ENCODE results near the gene CDK11B. TPM values are rescaled to one million over a fixed set of nuclear protein-coding genes. Genes with fewer than 3 reads are reported as not detected.
"Not testable (repeated sequence)": the region's sequence is repeated elsewhere in the genome, so short reads cannot be mapped to it uniquely, and the experiment has no call there.

Gene CDK11B
- total RNA-seq: 27.9 TPM

- intact Hi-C loops (cut with DNase I): not testable (repeated sequence)
- peak; percentile 95 for DNase-seq (ENCODE audit: low spot score)
- peak; percentile 96 for ATAC-seq
Measured at GRCh38 chr1:1658583-1659549, at the start of gene CDK11B. Gene CDK11B (minus strand): TSS chr1:1659004. CDS start chr1:1657485, 1,519 bp downstream.

- intact Hi-C loops (cut with DNase I); ATAC-seq: not testable (repeated sequence)
- peak; percentile 14 for DNase-seq (ENCODE audit: low spot score)
Measured at GRCh38 chr1:1707897-1708296, 49.1 kb upstream of the CDK11B start.

GRCh38 chr1:1707241-1707640 is 48.4 kb upstream of the CDK11B start:
- intact Hi-C loops (cut with DNase I); ATAC-seq: not testable (repeated sequence)
- DNase-seq (ENCODE audit: low spot score): peak; percentile 32

GRCh38 chr1:1705623-1706022 is 46.8 kb upstream of the CDK11B start:
- DNase-seq (ENCODE audit: low spot score); ATAC-seq; intact Hi-C loops (cut with DNase I): not testable (repeated sequence)

GRCh38 chr1:1704284-1704957 is 45.6 kb upstream of the CDK11B start:
- peak; percentile 51 for DNase-seq (ENCODE audit: low spot score)
- intact Hi-C loops (cut with DNase I); ATAC-seq: not testable (repeated sequence)

- ATAC-seq: no peak
- DNase-seq (ENCODE audit: low spot score): peak; percentile 54
- intact Hi-C loops (cut with DNase I): no loop called here
Measured at GRCh38 chr1:1703796-1704195, 45.0 kb upstream of the CDK11B start.

GRCh38 chr1:1702506-1702905 is 43.7 kb upstream of the CDK11B start:
- ATAC-seq: not testable (repeated sequence)

GRCh38 chr1:1700557-1700956 is 41.8 kb upstream of the CDK11B start:
- intact Hi-C loops (cut with DNase I); DNase-seq (ENCODE audit: low spot score): not testable (repeated sequence)
- ATAC-seq: peak; percentile 22

More at GRCh38 chr1:1702506-1702905, 43.7 kb upstream of the CDK11B start:
- intact Hi-C loops (cut with DNase I); DNase-seq (ENCODE audit: low spot score): not testable (repeated sequence)

GRCh38 chr1:1700067-1700466 is 41.3 kb upstream of the CDK11B start:
- DNase-seq (ENCODE audit: low spot score); intact Hi-C loops (cut with DNase I); ATAC-seq: not testable (repeated sequence)

- intact Hi-C loops (cut with DNase I); ATAC-seq: not testable (repeated sequence)
- DNase-seq (ENCODE audit: low spot score): peak; percentile 14
Measured at GRCh38 chr1:1699061-1699460, 40.3 kb upstream of the CDK11B start.

- DNase-seq (ENCODE audit: low spot score): peak; percentile 32
- intact Hi-C loops (cut with DNase I); ATAC-seq: not testable (repeated sequence)
Measured at GRCh38 chr1:1697358-1698183, 38.8 kb upstream of the CDK11B start.

GRCh38 chr1:1696431-1697357 is 37.9 kb upstream of the CDK11B start:
- peak; percentile 32 for DNase-seq (ENCODE audit: low spot score)
- intact Hi-C loops (cut with DNase I): not testable (repeated sequence)

GRCh38 chr1:1692714-1693647 is 34.2 kb upstream of the CDK11B start, which contains the start of gene SLC35E2B:
Gene SLC35E2B (minus strand): TSS chr1:1692795. CDS start chr1:1676699, 16,096 bp downstream.
- intact Hi-C loops (cut with DNase I): not testable (repeated sequence)
- ATAC-seq: peak; percentile 95
- peak; percentile 96 for DNase-seq (ENCODE audit: low spot score)

More at GRCh38 chr1:1696431-1697357, 37.9 kb upstream of the CDK11B start:
- not testable (repeated sequence) for ATAC-seq

GRCh38 chr1:1692324-1692713 is 33.5 kb upstream of the CDK11B start:
- ATAC-seq: peak; percentile 80
- intact Hi-C loops (cut with DNase I): not testable (repeated sequence)
- peak; percentile 84 for DNase-seq (ENCODE audit: low spot score)

- intact Hi-C loops (cut with DNase I); ATAC-seq: not testable (repeated sequence)
- DNase-seq (ENCODE audit: low spot score): peak; percentile 14
Measured at GRCh38 chr1:1691443-1691842, 32.6 kb upstream of the CDK11B start.

- intact Hi-C loops (cut with DNase I); ATAC-seq: not testable (repeated sequence)
- DNase-seq (ENCODE audit: low spot score): peak; percentile 21
Measured at GRCh38 chr1:1689526-1689925, 30.7 kb upstream of the CDK11B start.

Measured in sciatic nerve (tissue), 2 donors.